HCT116 (cell line): ENCODE measurements around the gene PEX12. TPM values are rescaled to one million over a fixed set of nuclear protein-coding genes. Genes with fewer than 3 reads are reported as not detected.

ENCODE experiments used
- ATAC-seq: fragments of 200-7000 bp; cut with Tn5 transposase; 2 replicates; pipeline ENCODE4 v1.9.1; 2020; ENCODE audit warnings: mild to moderate bottlenecking, moderate library complexity
- BruUV-seq: library from RNA; stranded (reverse); fragments of 400-500 nt; replicated peaks from 2 replicates; lab custom pipeline; 2021; lab: Mats Ljungman, UMichigan
- CTCF ChIA-PET: fragments of 300-600 bp; sonication (Branson Sonifier 250); formaldehyde crosslinking; loops from one replicate; lab custom pipeline; 2021; ENCODE audit warnings: antibody characterized with exemption; lab: Charles Lee
- POLR2A ChIA-PET: fragments of 300-600, 350-600 bp; sonication (Branson Sonifier 250); formaldehyde crosslinking; loops from one replicate; lab custom pipeline; 2021; ENCODE audit warnings: antibody characterized with exemption; lab: Charles Lee
- RAD21 ChIA-PET, 2 experiments: fragments of 300-600 bp; sonication (Branson Sonifier 250); formaldehyde crosslinking; loops; one replicate each; lab custom pipeline; 2023; ENCODE audit warnings: low total read pairs in 2 of 2; ENCODE audit not compliant: uncharacterized antibody in 2 of 2, unreplicated experiment in 2 of 2, low non-redundant PET in 1 of 2; lab: Charles Lee
- DNase-seq: peaks from one replicate; pipeline ENCODE4 v3.0.0-alpha.2; 2010; ENCODE audit warnings: low read depth, low spot score
- H2AFZ ChIP-seq: fragments of 200-600 bp; shearing (Covaris generic), sonication (generic); 2 replicates; pipeline ENCODE4 v1.6.1; 2017; ENCODE audit warnings: low read depth, mixed run types, mixed read lengths, antibody characterized with exemption, low read length; ENCODE audit not compliant: poor library complexity, severe bottlenecking
- H3K27ac ChIP-seq: 2 replicates; pipeline ENCODE4 v1.5.1; 2012; ENCODE audit warnings: low read depth, low read length
- H3K27me3 ChIP-seq: fragments of 200-600 bp; sonication (generic); 2 replicates; pipeline ENCODE4 v1.6.1; 2016; ENCODE audit warnings: mixed run types, low read length, mixed read lengths; ENCODE audit not compliant: insufficient read depth
- H3K36me3 ChIP-seq, 2 experiments: fragments of 200-500 bp in 1 of 2; fragments of 200-600 bp in 1 of 2; sonication (Bioruptor generic) in 1 of 2; sonication (generic) in 1 of 2; 2 replicates each; pipeline versions ENCODE4 v1.5.1 to v1.6.1; 2014 to 2016; ENCODE audit warnings: low read length in 2 of 2, inconsistent platforms in 1 of 2, mixed read lengths in 1 of 2, mixed run types in 1 of 2; ENCODE audit not compliant: insufficient read depth in 2 of 2, control insufficient read depth in 1 of 2
- H3K4me1 ChIP-seq, 2 experiments: fragments of 200-600 bp in 1 of 2; sonication (generic) in 1 of 2; 2 replicates each; pipeline versions ENCODE4 v1.5.1 to v1.6.1; 2012 to 2017; ENCODE audit warnings: low read length in 2 of 2, inconsistent platforms in 1 of 2, mild to moderate bottlenecking in 1 of 2, mixed read lengths in 1 of 2, mixed run types in 1 of 2, moderate library complexity in 1 of 2; ENCODE audit not compliant: insufficient read depth in 2 of 2, control insufficient read depth in 1 of 2
- H3K4me2 ChIP-seq: fragments of 200-600 bp; sonication (generic); 2 replicates; pipeline ENCODE4 v1.6.1; 2017; ENCODE audit warnings: mixed run types, low read length, mixed read lengths
- H3K4me3 ChIP-seq, 2 experiments: fragments of 200-600 bp in 1 of 2; sonication (generic) in 1 of 2; replicated peaks in 1 of 2; 2 replicates each; pipeline ENCODE4 v1.5.1; 2011 to 2016; ENCODE audit warnings: low read length in 2 of 2, control low read depth in 1 of 2, low read depth in 1 of 2, mild to moderate bottlenecking in 1 of 2, mixed read lengths in 1 of 2, mixed run types in 1 of 2
- H3K79me2 ChIP-seq: fragments of 200-600 bp; sonication (generic); 2 replicates; pipeline ENCODE4 v1.6.1; 2017; ENCODE audit warnings: mild to moderate bottlenecking, mixed run types, low read length, moderate library complexity, mixed read lengths; ENCODE audit not compliant: insufficient read depth
- H3K9ac ChIP-seq: fragments of 200-600 bp; sonication (generic); 2 replicates; pipeline ENCODE4 v1.6.1; 2016; ENCODE audit warnings: low read length, mixed read lengths
- H3K9me2 ChIP-seq: fragments of 200-600 bp; sonication (generic), shearing (Covaris generic); 2 replicates; pipeline ENCODE4 v1.6.1; 2017; ENCODE audit warnings: mixed run types, mild to moderate bottlenecking, moderate library complexity; ENCODE audit not compliant: insufficient read depth
- H3K9me3 ChIP-seq, 2 experiments: fragments of 200-500 bp in 1 of 2; fragments of 200-600 bp in 1 of 2; sonication (Bioruptor generic) in 1 of 2; sonication (generic) in 1 of 2; 2 replicates each; pipeline ENCODE4 v1.6.1; 2014 to 2017; ENCODE audit warnings: low read length in 2 of 2, mixed read lengths in 2 of 2, inconsistent platforms in 1 of 2, low read depth in 1 of 2, mild to moderate bottlenecking in 1 of 2, mixed run types in 1 of 2, moderate library complexity in 1 of 2; ENCODE audit not compliant: control insufficient read depth in 1 of 2, insufficient read depth in 1 of 2
- H4K20me1 ChIP-seq: fragments of 200-600 bp; sonication (generic), shearing (Covaris generic); 2 replicates; pipeline ENCODE4 v1.6.1; 2017; ENCODE audit warnings: mixed run types, mild to moderate bottlenecking, moderate library complexity; ENCODE audit not compliant: insufficient read depth
- CEBPB ChIP-seq: IDR thresholded peaks from 2 replicates; pipeline ENCODE4 v1.6.1; 2012; ENCODE audit warnings: low read depth
- CTCF ChIP-seq, 3 experiments: fragments of 200-600 bp in 1 of 3; sonication (generic) in 1 of 3; IDR thresholded peaks in 2 of 3; conservative IDR thresholded peaks in 1 of 3; 2 replicates each; pipeline ENCODE4 v1.5.1; 2012 to 2017; ENCODE audit warnings: low read depth in 2 of 3, low read length in 2 of 3, antibody characterized with exemption in 1 of 3, borderline replicate concordance in 1 of 3, control low read depth in 1 of 3, mild to moderate bottlenecking in 1 of 3, mixed read lengths in 1 of 3, mixed run types in 1 of 3, moderate library complexity in 1 of 3; ENCODE audit not compliant: insufficient read depth in 1 of 3
- EZH2 ChIP-seq: fragments of 200-600 bp; sonication (generic); IDR thresholded peaks from 2 replicates; pipeline ENCODE4 v1.6.1; 2017; ENCODE audit warnings: antibody characterized with exemption, mixed run types
- POLR2AphosphoS5 ChIP-seq: IDR thresholded peaks from 2 replicates; pipeline ENCODE4 v1.6.1; 2011; ENCODE audit warnings: mild to moderate bottlenecking, low read depth, low read length, moderate library complexity
- SIN3A ChIP-seq: IDR thresholded peaks from 2 replicates; pipeline ENCODE4 v1.6.1; 2012; ENCODE audit warnings: low read depth
- ZFX ChIP-seq: fragments of 450-650 bp; IDR thresholded peaks from 2 replicates; pipeline ENCODE4 v1.6.1; 2017
- intact Hi-C: fragments of 100-400 bp; cut with micrococcal nuclease; formaldehyde crosslinking; loops from 2 replicates; pipeline ENCODE4 v1.10.0; 2022
- total RNA-seq: library from RNA; stranded (reverse); gene quantifications from one replicate; pipeline ENCODE4 v1.2.1, GENCODE V29; 2021; ENCODE audit not compliant: unreplicated experiment

PEX12 gene
- total RNA-seq, 1 experiment from 2014 or later, result 5.0 TPM

GRCh38 chr17:35597604-35598003 is 19.2 kb upstream of the PEX12 start:
- Histone ChIP-seq H2AFZ (no peak overlapping the region), H3K9me3 (no peaks in the 10 kb centered on the region), H3K79me2 (peaks cover 90% of the 10 kb centered on the region), H3K9ac (no peak overlapping the region), H3K27me3 (no peaks in the 10 kb centered on the region), H3K4me3 (no peak overlapping the region), H3K27ac (no peak overlapping the region), H3K9me2 (no peaks in the 10 kb centered on the region), H3K4me1 (no peaks in the 10 kb centered on the region), H3K4me2 (no peak overlapping the region), H4K20me1 (peaks cover 6% of the 10 kb centered on the region), H3K36me3 (peaks cover 43 to 58% of the 10 kb centered on the region in 2 experiments)
- DNase-seq, result no peak
- RAD21 ChIA-PET, result no interaction called here
- POLR2A ChIA-PET, result no interaction called here
- TF ChIP-seq EZH2, result no peak
- no peak for TF ChIP-seq POLR2AphosphoS5
- no peak for TF ChIP-seq SIN3A
- no peak for TF ChIP-seq ZFX
- TF ChIP-seq CEBPB, result no peak
- intact Hi-C loops, result no loop called here
- CTCF ChIA-PET, result no interaction called here
- BruUV-seq, result no TSS peak
- no peak for ATAC-seq

- ATAC-seq (peak; percentile 34; the same call in 1 of the 2 replicates), DNase-seq (no peak)
- Histone ChIP-seq H3K4me3 (no peak overlapping the region), H3K27me3 (no peaks in the 10 kb centered on the region), H3K4me1 (no peaks in the 10 kb centered on the region), H3K79me2 (peaks cover 91% of the 10 kb centered on the region), H2AFZ (no peak overlapping the region), H3K9me3 (no peaks in the 10 kb centered on the region), H3K9me2 (no peaks in the 10 kb centered on the region), H3K9ac (no peak overlapping the region), H3K36me3 (peaks cover 38 to 58% of the 10 kb centered on the region in 2 experiments), H4K20me1 (peaks cover 9% of the 10 kb centered on the region), H3K27ac (no peak overlapping the region), H3K4me2 (no peak overlapping the region)
- intact Hi-C loops, result no loop called here
- POLR2A ChIA-PET, result no interaction called here
- RAD21 ChIA-PET, result no interaction called here
- CTCF ChIA-PET, result no interaction called here
- 0 out of 6 replicates have a peak, but pooled peaks of 1 of the 3 experiments have one; percentile 5 for TF ChIP-seq CTCF (IDR thresholded peaks at IDR 0.05 in 2 of 3, conservative IDR thresholded peaks at IDR 0.05 in 1 of 3; ENCODE audit: borderline replicate concordance in 1 of 3, insufficient read depth in 1 of 3, low read depth in 2 of 3, low read length in 2 of 3)
- TF ChIP-seq SIN3A, result no peak
- no TSS peak for BruUV-seq
Observed at GRCh38 chr17:35596530-35597233, 18.3 kb upstream of the PEX12 start.
